HepG2 (cell line): ENCODE results near the gene SRF. TPM values are rescaled to one million over a fixed set of nuclear protein-coding genes. Genes with fewer than 3 reads are reported as not detected.

ENCODE experiments used
- ATAC-seq: fragments of 200-7000 bp; cut with Tn5 transposase; 3 replicates; pipeline ENCODE4 v1.9.1; 2020; ENCODE audit warnings: mild to moderate bottlenecking, moderate library complexity
- BruUV-seq: library from RNA; stranded (reverse); fragments of 400-500 nt; replicated peaks from 2 replicates; lab custom pipeline; 2021; lab: Mats Ljungman, UMichigan
- CTCF ChIA-PET: fragments of 300-600 bp; formaldehyde crosslinking; extraction: SDS; loops from one replicate; lab custom pipeline; 2021; ENCODE audit warnings: low total read pairs, inconsistent platforms, low intra/inter-chr PET ratio; lab: Yijun Ruan, JAX
- POLR2A ChIA-PET: fragments of 350-600 bp; sonication (Branson Sonifier 250); formaldehyde crosslinking; loops from one replicate; lab custom pipeline; 2020; ENCODE audit warnings: antibody characterized with exemption, inconsistent platforms; lab: Yijun Ruan, JAX
- DNase-seq: peaks from one replicate; pipeline ENCODE4 v3.0.0-alpha.2; 2015; ENCODE audit warnings: low spot score
- FAIRE-seq: peaks from 3 replicates; lab custom pipeline; 2011; peaks lifted over from hg19 to GRCh38; lab: Jason Lieb, UNC
- H2AFZ ChIP-seq: one replicate; pipeline ENCODE4 v1.6.1; 2011; ENCODE audit warnings: low read length, inconsistent platforms
- H3K27ac ChIP-seq: fragments of 300-600 bp; 3 replicates; pipeline ENCODE4 v1.8.0; 2011; ENCODE audit warnings: mixed run types, mild to moderate bottlenecking, mixed read lengths, low read length, inconsistent platforms; ENCODE audit not compliant: insufficient read depth; ENCODE audit errors: extremely low read length
- H3K27me3 ChIP-seq, 2 experiments: fragments of 200-600 bp in 1 of 2; 2 replicates in 1 of 2; 3 replicates in 1 of 2; pipeline versions ENCODE4 v1.6.0 to v1.8.0; 2011; ENCODE audit warnings: low read length in 2 of 2, mild to moderate bottlenecking in 2 of 2, moderate library complexity in 2 of 2, inconsistent platforms in 1 of 2; ENCODE audit not compliant: insufficient read depth in 2 of 2, control insufficient read depth in 1 of 2
- H3K36me3 ChIP-seq, 2 experiments: fragments of 200-600 bp in 1 of 2; replicated peaks in 1 of 2; 2 replicates in 1 of 2; 3 replicates in 1 of 2; pipeline versions ENCODE4 v1.5.1 to v1.8.0; 2011; ENCODE audit warnings: low read length in 2 of 2, inconsistent platforms in 1 of 2; ENCODE audit not compliant: insufficient read depth in 2 of 2, control insufficient read depth in 1 of 2
- H3K4me1 ChIP-seq: 2 replicates; pipeline ENCODE4 v1.5.1; 2012; ENCODE audit warnings: low read length, inconsistent platforms; ENCODE audit not compliant: insufficient read depth
- H3K4me2 ChIP-seq: 2 replicates; pipeline ENCODE4 v1.6.0; 2011; ENCODE audit warnings: low read depth, low read length, inconsistent platforms
- H3K4me3 ChIP-seq, 3 experiments: fragments of 200-600 bp in 1 of 3; sonication (generic), shearing (Covaris generic) in 1 of 3; replicated peaks in 1 of 3; 2 replicates each; pipeline ENCODE4 v1.5.1; 2011 to 2016; ENCODE audit warnings: low read length in 3 of 3, inconsistent platforms in 2 of 3, low read depth in 2 of 3, mild to moderate bottlenecking in 2 of 3, control low read depth in 1 of 3, mixed read lengths in 1 of 3; ENCODE audit not compliant: insufficient read depth in 1 of 3
- H3K79me2 ChIP-seq: one replicate; pipeline ENCODE4 v1.6.1; 2011; ENCODE audit warnings: low read length, inconsistent platforms; ENCODE audit not compliant: insufficient read depth
- H3K9ac ChIP-seq: 2 replicates; pipeline ENCODE4 v1.6.0; 2011; ENCODE audit warnings: mild to moderate bottlenecking, low read depth, low read length, inconsistent platforms; ENCODE audit not compliant: insufficient read depth
- H3K9me3 ChIP-seq: 2 replicates; pipeline ENCODE4 v1.5.1; 2012; ENCODE audit warnings: mild to moderate bottlenecking, low read length
- H4K20me1 ChIP-seq: 2 replicates; pipeline ENCODE4 v1.6.0; 2011; ENCODE audit warnings: inconsistent platforms, mild to moderate bottlenecking, low read length, moderate library complexity; ENCODE audit not compliant: insufficient read depth
- CENPBD1 ChIP-seq: sonication (generic); formaldehyde crosslinking; IDR thresholded peaks from 2 replicates; pipeline ENCODE4 v1.8.0; 2022; ENCODE audit warnings: missing genetic modification reagents, low read depth, mild to moderate bottlenecking, borderline replicate concordance
- ETV5 ChIP-seq: IDR thresholded peaks from 2 replicates; pipeline ENCODE4 v1.6.1; 2018; ENCODE audit warnings: missing biosample characterization, missing genetic modification reagents, inconsistent platforms, borderline replicate concordance
- FOXP4 ChIP-seq: sonication (generic); formaldehyde crosslinking; IDR thresholded peaks from 2 replicates; pipeline ENCODE4 v1.4.0; 2020; ENCODE audit warnings: missing genetic modification reagents
- HMGXB4 ChIP-seq, 2 experiments: sonication (generic) in 1 of 2; formaldehyde crosslinking in 1 of 2; IDR thresholded peaks; 2 replicates each; pipeline versions ENCODE4 v1.4.0 to v1.6.1; 2018 to 2020; ENCODE audit warnings: missing genetic modification reagents in 2 of 2, borderline replicate concordance in 1 of 2, low read depth in 1 of 2, mild to moderate bottlenecking in 1 of 2, missing biosample characterization in 1 of 2
- KLF9 ChIP-seq: IDR thresholded peaks from 2 replicates; pipeline ENCODE4 v1.6.1; 2016; ENCODE audit warnings: low read depth
- KMT2B ChIP-seq: IDR thresholded peaks from 2 replicates; pipeline ENCODE4 v1.6.1; 2016; ENCODE audit warnings: missing genetic modification reagents, missing compliant biosample characterization
- MAFK ChIP-seq, 2 experiments: IDR thresholded peaks in 1 of 2; conservative IDR thresholded peaks in 1 of 2; 2 replicates each; pipeline ENCODE4 v1.6.1; 2011; ENCODE audit warnings: improper control_type of control experiment in 2 of 2, low read length in 2 of 2
- MXD1 ChIP-seq: sonication (generic); formaldehyde crosslinking; IDR thresholded peaks from 2 replicates; pipeline ENCODE4 v1.4.0; 2020; ENCODE audit warnings: mild to moderate bottlenecking, missing genetic modification reagents
- PAWR ChIP-seq: sonication (generic); formaldehyde crosslinking; IDR thresholded peaks from 2 replicates; pipeline ENCODE4 v1.4.0; 2020; ENCODE audit warnings: missing genetic modification reagents, mild to moderate bottlenecking, borderline replicate concordance
- PCBP1 ChIP-seq: fragments of 200-400 bp; formaldehyde crosslinking; IDR thresholded peaks from 2 replicates; pipeline ENCODE4 v1.6.1; 2017; ENCODE audit warnings: mild to moderate bottlenecking, low read depth, low read length, borderline replicate concordance
- RBM39 ChIP-seq: fragments of 200-400 bp; formaldehyde crosslinking; IDR thresholded peaks from one replicate; pipeline ENCODE4 v1.6.1; 2018; ENCODE audit warnings: antibody characterized with exemption, mild to moderate bottlenecking, low read depth, low read length; ENCODE audit not compliant: poor library complexity, severe bottlenecking
- REL ChIP-seq: sonication (generic); formaldehyde crosslinking; conservative IDR thresholded peaks from 2 replicates; pipeline ENCODE4 v1.8.0; 2022; ENCODE audit warnings: mild to moderate bottlenecking, missing genetic modification reagents, moderate library complexity
- SAFB2 ChIP-seq: sonication (generic); formaldehyde crosslinking; IDR thresholded peaks from 2 replicates; pipeline ENCODE4 v1.5.1; 2020; ENCODE audit warnings: missing genetic modification reagents, low read depth, mild to moderate bottlenecking, borderline replicate concordance
- SALL1 ChIP-seq: sonication (generic); formaldehyde crosslinking; IDR thresholded peaks from 2 replicates; pipeline ENCODE4 v1.8.0; 2022; ENCODE audit warnings: mild to moderate bottlenecking, missing genetic modification reagents
- SNAPC5 ChIP-seq: sonication (generic); formaldehyde crosslinking; IDR thresholded peaks from 2 replicates; pipeline ENCODE4 v1.8.1; 2023; ENCODE audit warnings: mild to moderate bottlenecking, missing genetic modification reagents, borderline replicate concordance
- TCF12 ChIP-seq, 2 experiments: fragments of 450-650 bp in 1 of 2; sonication (generic) in 1 of 2; formaldehyde crosslinking in 1 of 2; IDR thresholded peaks; 2 replicates each; pipeline versions ENCODE4 v1.6.1 to v1.8.0; 2017 to 2022; ENCODE audit warnings: antibody characterized with exemption in 1 of 2, mild to moderate bottlenecking in 1 of 2, missing genetic modification reagents in 1 of 2, moderate library complexity in 1 of 2
- WGBS: methylation state at CpG from one replicate; pipeline ENCODE4 v1.1.6; 2017; ENCODE audit warnings: low lambda C conversion rate; 5-methylcytosine and 5-hydroxymethylcytosine counted together
- in situ Hi-C: cut with HindIII; loops from 2 replicates; pipeline ENCODE4 v1.10.0; 2017; ENCODE audit warnings: low pct_unique_long_range_greater_than_20kb; ENCODE audit not compliant: extremely low pct_ligation_motif_present
- intact Hi-C: fragments of 100-400 bp; cut with micrococcal nuclease; formaldehyde crosslinking; loops from one replicate; pipeline ENCODE4 v1.10.0; 2022; ENCODE audit not compliant: unreplicated experiment
- polyA plus RNA-seq, 8 experiments: library from polyadenylated mRNA; depleted of rRNA in 3 of 8; stranded (reverse) in 7 of 8; unstranded in 1 of 8; fragments of >200 nt; fragmentation: Illumina TruSeq in 4 of 8; extraction: Trizol in 4 of 8; gene quantifications; 2 replicates each; pipeline versions ENCODE4 v1.2.1 to v1.2.3, GENCODE V29; 2011 to 2016; ENCODE audit warnings: low read depth in 4 of 8, missing spikeins in 1 of 8, mixed read lengths in 1 of 8; ENCODE audit not compliant: insufficient read depth in 1 of 8
- total RNA-seq, 5 experiments: library from RNA; depleted of rRNA; stranded (reverse); fragments of >200 nt; fragmentation: Illumina TruSeq; extraction: Trizol; gene quantifications; 2 replicates each; pipeline ENCODE4 v1.2.3, GENCODE V29; 2016; ENCODE audit warnings: low read depth in 1 of 5

Gene SRF
- total and polyA plus RNA-seq, 2 of the 13 experiments (the other 11 are each of a cell fraction or from before 2014, with no cell fraction given) = 25.5 to 44.1 TPM

- peak overlapping the region; percentile 79 for H3K9ac ChIP-seq
- peak overlapping the region; percentile 64 to 80 (median 66) for H3K4me3 ChIP-seq
- H3K79me2 ChIP-seq = peaks cover 31% of the 10 kb centered on the region
- H3K4me1 ChIP-seq = peaks cover 37% of the 10 kb centered on the region
- peaks cover 27% of the 10 kb centered on the region for H4K20me1 ChIP-seq
- BruUV-seq = TSS peak; percentile 93
- FAIRE-seq (no peak), DNase-seq (peak; percentile 88), ATAC-seq (peak; percentile 70)
- H3K36me3 ChIP-seq = peaks cover 2 to 8% of the 10 kb centered on the region in 2 experiments
- POLR2A ChIA-PET = interaction anchor here (0.6 to 2.7 kb wide), 10 partner anchors 10 to 192 kb away, joined by 3 to 16 read pairs (median 5); partner anchors contain the start of genes CUL7, CUL9, DNPH1 and KLC4
- no peaks in the 10 kb centered on the region; a peak in 1 of 5 replicates for H3K27me3 ChIP-seq
- WGBS = 3% methylated on average over 18 of the region's 18 CpGs
- in situ Hi-C loops (no loop called here), intact Hi-C loops (loop anchor here (5.0 kb wide), 1 partner anchor 457 kb away; the partner anchor contains the start of gene GTPBP2)
- no peaks in the 10 kb centered on the region for H3K9me3 ChIP-seq
- H3K4me2 ChIP-seq = peak overlapping the region; percentile 94
- peak overlapping the region; percentile 82 for H3K27ac ChIP-seq
- peak overlapping the region; percentile 48 for H2AFZ ChIP-seq
- CTCF ChIA-PET = interaction anchor here (0.8 kb wide), 1 partner anchor 117 kb away, joined by 3 read pairs; the partner anchor contains the start of gene CUL7
- TF ChIP-seq MAFK (conservative IDR thresholded peaks at IDR 0.05 in 1 of 2, IDR thresholded peaks at IDR 0.05 in 1 of 2; ENCODE audit: low read length in 2 of 2) (no peak), PAWR (CRISPR knock-in tag) (no peak), KMT2B (CRISPR knock-in tag) (0 out of 2 replicates have a peak, but pooled peaks have one; percentile 11), HMGXB4 (CRISPR knock-in tag; IDR thresholded peaks at IDR 0.05; ENCODE audit: borderline replicate concordance in 1 of 2, low read depth in 1 of 2) (0 out of 4 replicates have a peak, but pooled peaks have one; percentile 11 to 34), KLF9 (CRISPR knock-in tag) (no peak), RBM39 (peak; percentile 11), MXD1 (CRISPR knock-in tag) (peak; percentile 46; the same call in 1 of the 2 replicates), ETV5 (CRISPR knock-in tag) (no peak), CENPBD1 (peak; percentile 36; the same call in 1 of the 2 replicates), REL (CRISPR knock-in tag) (0 out of 2 replicates have a peak, but pooled peaks have one; percentile 4), PCBP1 (0 out of 2 replicates have a peak, but pooled peaks have one; percentile 57), SNAPC5 (0 out of 2 replicates have a peak, but pooled peaks have one; percentile 22), TCF12 (IDR thresholded peaks at IDR 0.05) (no peak), TCF12 (CRISPR knock-in tag; IDR thresholded peaks at IDR 0.05) (peak; percentile 34; the same call in 1 of the 2 replicates), SALL1 (CRISPR knock-in tag) (no peak; the same call in 1 of the 2 replicates), SAFB2 (CRISPR knock-in tag) (no peak), FOXP4 (CRISPR knock-in tag) (no peak)
These were observed 595 bp upstream of the SRF start for GRCh38 chr6:43170417-43170930.
